ENCODE results near the gene PRLH.

Gene PRLH, protein sequence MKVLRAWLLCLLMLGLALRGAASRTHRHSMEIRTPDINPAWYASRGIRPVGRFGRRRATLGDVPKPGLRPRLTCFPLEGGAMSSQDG

GRCh38 chr2:237566401-237567235, at the start of gene PRLH:
Gene PRLH (plus strand): TSS chr2:237566574. CDS start chr2:237566574, 0 bp downstream.
- DNase-seq, result no peak

DNA sequence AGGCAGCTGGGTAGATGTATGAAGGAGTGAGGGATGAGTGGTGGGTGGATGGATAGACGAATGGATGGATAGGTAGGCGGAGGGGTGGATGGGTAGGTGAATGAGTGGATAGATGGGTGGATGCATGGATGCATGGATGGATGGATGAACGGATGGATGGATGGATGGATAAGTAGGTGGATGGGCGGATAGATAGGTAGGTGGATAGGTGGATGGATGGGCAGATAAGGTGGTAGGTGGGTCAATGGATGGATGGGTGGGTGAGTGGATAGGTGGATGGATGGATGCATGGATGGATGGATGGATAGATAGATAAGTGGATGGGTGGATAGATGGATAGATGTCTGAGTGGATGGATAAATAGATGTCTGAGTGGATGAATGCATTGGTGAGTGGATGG, 49.2 kb upstream of the PRLH start:
- no peak for DNase-seq

DNA sequence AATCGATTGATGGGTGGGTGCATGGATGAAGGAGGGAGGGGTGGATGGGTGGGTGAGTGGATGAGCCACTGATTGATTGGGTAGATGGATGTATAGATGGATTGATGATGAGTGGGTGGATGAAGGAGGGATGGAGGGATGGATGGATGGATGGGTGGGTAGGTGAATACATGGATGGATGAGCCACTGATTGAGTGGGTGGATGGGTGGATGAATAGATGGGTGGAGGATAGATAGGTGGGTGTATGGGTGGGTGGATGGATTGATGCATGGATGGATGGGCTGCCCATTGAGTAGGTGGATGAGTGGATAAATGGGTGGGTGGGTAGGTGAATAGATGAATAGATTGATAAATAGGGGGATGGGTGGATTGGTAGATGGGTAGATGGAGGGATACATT, 48.4 kb upstream of the PRLH start:
- no peak for DNase-seq

- DNase-seq, result no peak
Observed at GRCh38 chr2:237519506-237520245, 46.7 kb upstream of the PRLH start.

DNA sequence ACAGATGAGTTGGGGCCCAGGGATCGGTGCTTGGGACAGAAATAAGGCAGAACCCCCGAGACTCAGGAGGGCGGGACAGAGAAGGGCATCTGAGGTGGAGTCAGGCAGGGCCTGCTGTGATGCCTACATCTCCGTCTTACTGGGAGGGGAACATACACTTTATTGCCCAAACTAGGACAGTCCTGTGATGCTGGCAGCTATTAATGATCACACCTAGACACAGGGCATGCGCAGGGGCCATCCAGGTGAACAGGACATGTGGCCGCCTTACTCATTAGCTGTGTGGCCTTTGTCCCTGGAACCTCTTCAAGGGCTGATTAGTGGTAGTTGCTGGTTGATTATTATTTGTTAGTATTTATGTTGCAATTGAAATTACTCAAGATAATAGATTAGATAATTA, 46.1 kb upstream of the PRLH start:
- no peak for DNase-seq

GRCh38 chr2:237524631-237525030, 41.7 kb upstream of the PRLH start:
- no peak for DNase-seq

DNA sequence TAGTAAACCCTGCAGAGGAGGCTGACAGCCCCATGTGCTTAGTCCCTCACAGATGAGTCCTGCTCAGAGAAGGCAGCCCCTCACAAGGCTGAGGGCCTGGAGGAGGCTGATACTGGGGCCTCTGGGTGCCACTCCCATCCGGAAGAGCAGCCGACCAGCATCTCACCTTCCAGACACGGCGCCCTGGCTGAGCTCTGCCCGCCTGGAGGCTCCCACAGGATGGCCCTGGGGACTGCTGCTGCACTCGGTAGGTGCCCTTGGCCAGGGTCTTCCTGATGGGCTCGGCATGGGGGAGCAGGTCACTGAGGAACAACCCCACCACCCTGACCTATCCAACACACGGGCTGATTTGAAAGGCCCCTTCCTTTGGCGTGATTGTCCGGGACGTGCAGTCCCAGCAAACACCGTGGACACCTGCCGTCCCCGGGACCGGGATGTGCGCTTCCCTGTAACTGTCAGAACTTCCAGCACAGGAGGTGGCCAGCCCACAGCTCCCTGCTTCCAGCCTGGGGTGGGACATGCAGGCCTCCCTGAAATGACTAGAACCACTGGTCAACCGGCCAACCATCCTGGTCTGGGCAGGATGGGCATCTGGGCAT, 40.7 kb upstream of the PRLH start:
- no peak for DNase-seq

DNA sequence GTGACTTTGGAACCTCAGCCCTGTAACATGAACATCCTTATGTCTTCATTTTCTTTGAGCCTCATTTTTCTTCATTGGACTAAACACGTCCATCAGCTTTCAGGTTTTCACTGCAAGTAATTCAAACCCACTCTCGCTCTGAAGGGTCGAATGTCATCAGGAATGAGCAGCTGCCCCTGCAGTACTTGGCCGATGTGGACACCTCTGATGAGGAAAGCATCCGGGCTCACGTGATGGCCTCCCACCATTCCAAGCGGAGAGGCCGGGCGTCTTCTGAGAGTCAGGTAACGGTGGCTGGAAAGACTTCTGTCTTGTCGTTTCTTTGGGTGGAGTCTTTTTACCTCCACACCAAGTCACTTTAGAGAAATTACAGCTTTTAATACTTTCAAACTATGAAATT, 39.1 kb upstream of the PRLH start:
- no peak for DNase-seq

GRCh38 chr2:237527766-237528165, 38.6 kb upstream of the PRLH start:
- no peak for DNase-seq

- no peak for DNase-seq
Observed at GRCh38 chr2:237529452-237530402, 36.6 kb upstream of the PRLH start.

DNA sequence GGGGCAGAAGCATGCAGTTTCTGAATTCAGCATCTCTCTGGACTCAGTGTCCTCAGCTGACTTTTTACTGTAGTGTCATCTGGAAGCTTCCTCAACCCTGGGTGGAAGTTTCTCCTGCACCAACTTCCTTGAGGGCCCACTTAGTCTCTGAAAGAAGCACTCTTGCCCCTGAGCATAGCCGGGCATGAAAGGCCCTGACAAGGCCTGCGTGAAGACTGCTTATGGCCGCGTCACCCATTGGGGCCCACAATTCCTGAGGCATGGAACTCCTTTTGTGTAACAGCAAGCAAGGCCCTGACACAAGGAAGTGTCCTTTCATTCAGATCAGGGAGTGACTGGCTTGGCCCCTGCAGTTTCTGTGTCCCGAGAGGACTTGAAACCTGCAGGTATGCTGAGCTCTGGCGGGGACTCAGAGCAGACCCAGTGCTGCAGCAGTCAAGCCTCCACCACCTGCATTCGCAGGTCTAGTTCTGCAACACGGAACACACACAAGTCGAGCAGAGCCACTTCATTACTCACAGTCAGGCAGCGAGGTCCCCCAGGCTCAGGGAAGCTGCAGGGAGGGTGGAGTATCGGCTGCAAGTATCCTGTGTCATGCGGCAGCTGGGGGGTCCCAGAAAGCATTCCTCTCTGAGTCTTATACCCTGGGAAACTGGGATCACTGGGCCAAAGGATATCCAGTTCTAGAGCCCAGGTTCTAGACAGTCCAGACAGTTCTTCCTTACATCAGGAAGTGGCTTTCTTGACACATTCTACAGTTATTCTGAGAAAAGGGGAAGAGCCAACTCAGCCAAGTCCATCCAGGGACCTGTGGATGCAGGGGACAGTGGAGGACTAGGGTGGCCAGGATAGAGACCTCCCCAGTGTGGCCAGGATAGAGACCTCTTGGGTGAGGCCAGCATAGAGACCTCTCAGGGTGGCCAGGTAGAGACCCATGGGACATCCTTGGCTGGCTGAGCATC, 35.6 kb upstream of the PRLH start:
- DNase-seq, result no peak

GRCh38 chr2:237532160-237532559, 34.2 kb upstream of the PRLH start:
- DNase-seq, result no peak

GRCh38 chr2:237533668-237534161, 32.7 kb upstream of the PRLH start:
- DNase-seq, result no peak

GRCh38 chr2:237534380-237534779, 32.0 kb upstream of the PRLH start:
- DNase-seq, result no peak

DNA sequence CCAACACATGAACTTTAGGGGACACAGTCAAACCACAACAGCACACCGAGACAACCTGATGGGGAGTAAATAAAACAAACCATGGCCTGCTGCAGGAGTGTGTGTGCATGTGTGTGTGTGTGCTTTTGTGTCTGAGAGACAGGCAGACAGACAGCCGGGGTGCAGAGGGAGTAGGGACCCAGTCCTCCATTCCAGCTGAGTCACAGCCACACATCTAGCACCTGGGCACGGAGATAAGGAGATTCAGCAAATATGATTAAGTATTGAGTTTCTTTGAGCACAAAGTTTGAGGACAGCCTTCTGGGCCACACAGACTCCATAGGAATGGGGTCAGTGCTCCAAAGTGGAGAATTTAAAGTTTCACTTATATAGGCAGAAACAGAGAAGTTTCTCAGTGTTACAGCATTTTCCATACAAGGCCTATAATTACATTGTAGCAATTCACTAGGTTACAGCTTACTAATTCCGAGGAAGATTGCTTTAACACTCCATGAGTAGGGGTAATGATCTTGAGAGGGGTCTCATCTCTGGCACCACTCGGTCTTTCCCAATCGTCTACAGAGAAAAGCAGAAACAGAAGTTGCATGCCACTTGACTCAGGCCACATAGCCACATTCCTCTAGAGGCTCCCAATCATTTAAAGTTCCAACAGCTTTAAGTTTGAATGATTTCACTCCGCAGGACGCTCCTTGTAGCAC, 30.8 kb upstream of the PRLH start:
- no peak for DNase-seq

DNA sequence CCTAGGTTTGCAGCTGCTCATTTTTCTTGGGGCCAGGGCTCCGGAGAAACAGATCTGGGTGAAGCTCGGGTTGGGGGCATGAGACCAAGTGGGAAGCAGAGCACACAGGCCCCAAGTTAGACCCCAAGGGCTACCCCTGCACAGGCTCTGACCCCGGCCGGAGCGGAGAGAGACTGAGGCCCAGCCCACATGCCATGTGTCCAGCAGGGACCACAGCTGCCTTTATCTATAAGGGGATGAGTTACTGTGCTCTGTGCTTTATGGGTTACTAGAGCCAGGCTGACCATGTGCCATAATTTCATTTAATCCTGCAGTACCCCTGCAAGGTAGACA, 30.3 kb upstream of the PRLH start:
- DNase-seq, result no peak

- DNase-seq, result no peak
Observed at GRCh38 chr2:237536617-237537016, 29.8 kb upstream of the PRLH start.

DNA sequence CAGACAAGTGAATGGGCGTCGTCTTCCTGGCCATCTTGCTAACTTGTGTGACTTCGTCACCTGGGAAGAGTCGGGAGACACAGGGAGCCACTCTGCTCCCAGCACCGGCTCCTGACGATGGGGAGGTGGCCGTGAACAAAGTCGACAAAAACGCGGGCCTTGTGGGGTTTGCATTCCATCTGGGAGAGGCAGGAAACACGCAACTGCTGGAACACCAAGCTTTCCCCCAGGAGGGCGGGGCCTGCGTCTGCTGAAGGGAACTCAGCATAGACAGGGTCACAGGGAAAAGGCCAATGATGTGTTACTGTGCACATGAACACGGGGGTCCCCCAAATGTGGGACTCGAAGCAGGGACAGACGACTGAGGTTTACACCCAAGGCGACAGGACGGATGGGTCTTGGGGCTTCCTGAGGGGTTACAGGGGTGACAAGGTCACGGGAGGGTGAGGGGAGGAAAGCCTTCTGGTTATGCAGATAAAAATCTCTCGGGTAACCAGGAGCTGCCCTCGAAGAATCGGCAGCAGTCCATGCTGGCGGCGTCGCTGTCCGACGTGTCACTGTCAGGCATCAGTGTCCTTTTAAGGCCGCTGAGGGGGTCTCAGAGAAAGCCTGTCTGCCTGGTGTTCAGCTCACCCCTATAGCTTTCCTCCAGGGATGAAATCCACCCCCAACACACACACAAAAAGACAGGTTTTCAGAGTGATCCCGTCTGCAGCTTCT, 28.2 kb upstream of the PRLH start:
- DNase-seq, result no peak

DNA sequence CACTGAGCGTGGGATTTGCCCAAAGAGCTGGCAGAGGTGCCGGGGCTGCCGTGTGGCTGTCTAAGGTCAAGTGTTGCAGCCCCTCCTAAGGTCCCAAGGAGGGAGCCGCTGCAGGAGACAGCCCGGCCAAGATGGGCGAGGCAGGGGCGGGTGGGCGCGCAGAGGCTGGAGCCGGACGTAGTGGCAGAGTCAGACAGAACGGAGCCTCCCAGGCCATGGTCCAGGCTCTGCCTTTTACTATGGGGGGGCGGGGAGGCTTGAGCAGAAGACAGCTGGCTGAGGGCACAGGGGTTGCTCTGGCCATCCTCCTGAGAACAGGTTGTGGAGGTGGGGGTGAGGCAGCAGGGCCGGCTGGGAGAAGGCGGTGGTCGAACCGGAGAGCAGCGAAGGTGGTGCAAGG, 27.5 kb upstream of the PRLH start:
- DNase-seq, result no peak

GRCh38 chr2:237539681-237540080, 26.7 kb upstream of the PRLH start:
- no peak for DNase-seq
